ENCODE results near the gene HLA-DPA1.
"Not testable (repeated sequence)": the region's sequence is repeated elsewhere in the genome, so short reads cannot be mapped to it uniquely, and the experiment has no call there.

The HLA-DPA1 gene

DNA sequence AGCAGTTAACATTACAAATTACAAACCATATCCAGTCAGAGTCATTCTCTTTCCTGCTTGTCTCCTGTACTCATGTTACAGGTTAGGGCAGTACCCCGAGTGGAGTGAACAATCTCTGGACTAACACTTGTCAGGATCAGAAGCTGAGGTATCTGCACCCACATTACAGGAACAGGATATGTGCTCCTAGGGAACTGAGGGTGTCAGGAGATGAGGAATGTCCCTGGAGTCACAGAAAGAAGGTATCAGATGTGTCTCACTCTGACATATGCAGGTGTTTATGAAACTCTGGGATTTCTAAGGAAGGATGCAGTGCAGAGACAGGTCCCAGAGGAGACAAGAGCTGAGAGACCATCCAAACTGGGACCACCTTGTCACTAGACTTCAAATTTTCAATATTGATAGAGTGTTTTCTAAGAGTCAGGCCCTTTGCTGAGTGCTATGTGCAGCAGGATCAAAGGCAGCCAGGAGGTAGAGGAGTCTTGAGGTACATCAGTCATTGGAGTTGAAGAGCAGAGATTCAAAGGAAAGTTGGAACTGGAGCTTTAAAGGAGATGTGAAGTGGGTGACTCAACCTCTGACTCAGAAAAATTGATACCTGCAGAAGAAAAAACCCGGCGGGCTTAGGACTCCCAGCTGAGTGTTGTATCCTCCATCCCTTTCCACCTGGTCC lies 14.9 kb upstream of the HLA-DPA1 start:
- no peak for DNase-seq

DNA sequence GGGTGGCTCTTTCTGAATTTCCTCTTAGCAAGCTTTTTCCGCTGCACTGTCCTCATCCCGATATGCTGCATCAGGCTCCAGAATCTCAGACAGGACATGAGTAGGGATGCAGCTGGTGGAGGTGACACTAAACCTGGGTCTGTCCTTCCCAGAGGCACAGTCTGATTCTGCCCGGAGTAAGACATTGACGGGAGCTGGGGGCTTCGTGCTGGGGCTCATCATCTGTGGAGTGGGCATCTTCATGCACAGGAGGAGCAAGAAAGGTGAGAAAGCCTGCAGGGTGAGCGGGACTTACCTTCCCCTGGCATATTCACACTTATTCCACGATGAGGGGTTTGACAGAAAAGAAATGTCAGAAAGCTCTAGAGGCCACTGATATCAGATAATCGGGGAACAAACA lies 12.2 kb upstream of the HLA-DPA1 start:
- no peak for DNase-seq

DNA sequence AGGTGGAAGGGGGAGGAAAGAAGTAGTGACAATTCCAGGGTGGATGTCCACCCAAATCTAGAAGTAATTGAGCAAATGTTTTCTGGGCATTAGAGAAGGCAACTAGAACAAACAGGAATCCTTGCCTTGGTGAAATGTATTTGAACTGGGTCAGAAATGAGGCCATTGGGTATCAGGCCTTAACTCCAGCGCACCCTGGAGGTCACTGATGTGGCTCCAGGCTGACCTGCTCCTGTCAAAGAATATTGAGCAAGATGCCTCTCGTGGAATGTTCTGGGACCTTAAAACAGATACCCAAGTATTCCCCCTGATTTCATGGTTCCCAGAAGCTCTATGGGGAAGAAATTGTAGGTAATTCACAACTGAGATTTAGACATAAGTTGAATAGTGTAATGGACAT lies 9.3 kb upstream of the HLA-DPA1 start:
- no peak for DNase-seq

DNA sequence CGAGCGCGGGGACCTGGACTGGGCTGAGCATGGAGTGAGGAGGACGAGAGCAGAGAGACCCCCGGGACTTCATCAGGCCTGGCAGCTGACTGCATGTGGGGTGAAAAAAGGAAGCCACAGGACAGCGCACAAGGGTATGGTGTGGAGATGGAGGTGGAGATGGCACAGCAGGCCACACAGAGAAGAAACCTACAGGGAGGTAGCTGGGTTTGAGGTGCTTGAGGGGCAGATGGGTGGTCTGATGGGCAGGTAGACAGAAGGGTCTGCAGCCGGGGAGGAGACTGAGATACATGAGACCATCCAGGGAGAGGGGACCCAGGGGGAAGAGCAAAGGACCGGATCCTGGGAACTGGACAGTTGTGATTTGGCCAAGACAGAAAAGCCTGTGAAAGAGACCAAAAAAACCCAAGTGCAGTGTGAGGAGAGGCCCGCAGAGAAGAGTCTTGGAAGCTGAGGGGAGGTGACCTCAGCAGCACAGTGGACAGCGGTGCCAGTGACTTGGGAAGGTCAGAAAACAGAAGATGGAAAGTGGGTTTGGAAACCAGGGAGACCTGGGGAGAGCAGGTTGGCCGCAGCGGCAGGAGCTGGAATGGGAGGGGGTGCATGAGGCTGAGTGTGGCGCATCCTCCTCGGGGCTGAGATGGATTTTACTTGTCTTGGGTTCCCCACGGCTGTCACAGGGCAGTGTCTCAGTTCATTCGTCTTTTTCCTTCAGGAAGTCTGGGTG lies 7.8 kb upstream of the HLA-DPA1 start:
- no peak for DNase-seq

DNA sequence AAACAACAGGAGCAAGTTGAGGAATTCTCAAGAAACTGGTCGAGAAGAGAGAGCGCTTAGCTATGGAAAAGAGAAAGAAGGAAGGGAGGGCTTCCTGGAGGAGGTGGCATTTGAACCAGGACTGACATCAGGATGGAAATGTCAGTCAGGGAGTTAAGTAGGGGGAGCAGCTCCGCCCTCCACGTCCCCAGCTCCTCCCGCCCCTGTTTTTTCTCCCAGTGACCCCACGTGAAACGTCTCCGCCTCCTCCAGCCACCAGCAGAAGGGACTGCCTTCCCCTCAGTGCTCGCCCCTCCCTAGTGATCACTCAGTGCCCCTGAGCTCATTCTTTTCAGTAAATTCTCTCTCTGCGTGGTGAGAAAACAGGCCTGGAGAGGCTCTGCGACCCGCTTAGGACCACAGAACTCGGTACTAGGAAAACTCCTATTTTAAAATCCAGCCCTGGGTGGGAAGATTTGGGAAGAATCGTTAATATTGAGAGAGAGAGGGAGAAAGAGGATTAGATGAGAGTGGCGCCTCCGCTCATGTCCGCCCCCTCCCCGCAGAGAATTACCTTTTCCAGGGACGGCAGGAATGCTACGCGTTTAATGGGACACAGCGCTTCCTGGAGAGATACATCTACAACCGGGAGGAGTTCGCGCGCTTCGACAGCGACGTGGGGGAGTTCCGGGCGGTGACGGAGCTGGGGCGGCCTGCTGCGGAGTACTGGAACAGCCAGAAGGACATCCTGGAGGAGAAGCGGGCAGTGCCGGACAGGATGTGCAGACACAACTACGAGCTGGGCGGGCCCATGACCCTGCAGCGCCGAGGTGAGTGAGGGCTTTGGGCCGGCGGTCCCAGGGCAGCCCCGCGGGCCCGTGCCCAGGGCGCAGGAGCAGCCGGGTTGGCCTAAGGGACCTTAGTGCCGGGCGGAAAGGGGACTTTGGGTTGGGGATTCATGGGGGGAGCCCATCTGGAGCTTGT lies 7.0 kb upstream of the HLA-DPA1 start:
- no peak for DNase-seq

DNA sequence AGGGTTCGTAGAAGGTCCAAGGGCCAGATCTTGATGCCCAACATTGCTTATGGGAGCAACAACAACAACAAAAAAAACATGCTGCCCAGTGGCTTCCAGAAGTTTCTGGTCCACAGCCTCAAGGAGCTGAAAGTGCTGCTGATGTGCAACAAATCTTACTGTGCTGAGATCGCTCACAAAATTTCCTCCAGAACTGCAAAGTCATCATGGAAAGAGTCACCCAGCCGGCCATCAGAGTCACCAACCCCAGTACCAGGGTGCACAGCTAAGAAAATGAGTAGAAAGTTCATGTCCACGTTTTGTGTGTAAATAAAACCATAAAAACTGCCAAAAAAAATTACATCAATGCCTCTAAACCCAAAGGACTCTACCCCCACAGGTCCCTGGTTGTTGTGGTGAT lies 6.1 kb upstream of the HLA-DPA1 start:
- no peak for DNase-seq

DNA sequence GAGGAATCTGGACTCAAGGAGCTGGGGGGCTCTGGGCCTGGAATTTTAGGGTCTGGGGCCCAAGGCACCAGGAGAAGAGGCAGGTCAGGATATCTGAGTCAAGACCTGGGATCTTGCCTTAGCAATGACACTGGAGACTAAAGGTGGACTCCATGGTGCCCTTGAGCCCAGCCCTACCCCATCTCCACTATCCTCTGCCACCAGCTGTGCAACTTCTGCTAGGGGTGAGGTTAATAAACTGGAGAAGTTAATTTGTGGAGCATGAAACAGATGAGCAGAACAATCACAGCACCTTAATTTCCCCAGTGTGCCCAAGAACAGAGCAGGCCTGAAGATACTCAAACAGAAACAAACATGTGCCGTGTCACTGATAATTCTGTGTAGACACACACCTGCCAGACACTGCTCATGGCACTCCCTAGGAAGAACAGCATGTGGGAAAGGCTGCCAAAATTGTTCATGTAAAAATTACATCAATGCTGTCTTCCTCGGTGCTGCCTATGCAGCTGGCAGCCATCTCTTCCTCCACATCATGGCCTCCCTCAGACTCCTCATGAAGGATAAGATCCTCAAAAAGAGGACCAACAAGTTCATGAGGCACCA lies 5.6 kb upstream of the HLA-DPA1 start:
- DNase-seq, result no peak

DNA sequence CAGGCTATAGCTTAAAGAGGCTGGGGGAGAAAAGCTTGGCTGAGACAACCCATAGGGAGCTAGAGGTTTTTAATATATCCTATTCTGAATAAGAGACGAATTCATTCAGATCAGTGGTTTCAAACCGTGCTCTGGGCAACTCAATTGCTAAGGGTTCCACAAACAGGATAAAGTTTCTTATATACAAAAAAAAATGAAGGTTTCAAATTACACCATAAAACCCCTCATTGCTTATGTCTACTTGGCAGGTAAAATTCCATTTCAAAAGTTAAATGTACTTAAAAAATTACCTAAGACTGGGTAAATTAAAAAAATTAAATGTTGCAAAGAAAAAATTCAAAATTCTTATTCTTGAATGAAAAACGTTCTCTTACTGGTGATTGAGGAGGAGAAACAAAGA lies 5.0 kb upstream of the HLA-DPA1 start:
- DNase-seq, result no peak

DNA sequence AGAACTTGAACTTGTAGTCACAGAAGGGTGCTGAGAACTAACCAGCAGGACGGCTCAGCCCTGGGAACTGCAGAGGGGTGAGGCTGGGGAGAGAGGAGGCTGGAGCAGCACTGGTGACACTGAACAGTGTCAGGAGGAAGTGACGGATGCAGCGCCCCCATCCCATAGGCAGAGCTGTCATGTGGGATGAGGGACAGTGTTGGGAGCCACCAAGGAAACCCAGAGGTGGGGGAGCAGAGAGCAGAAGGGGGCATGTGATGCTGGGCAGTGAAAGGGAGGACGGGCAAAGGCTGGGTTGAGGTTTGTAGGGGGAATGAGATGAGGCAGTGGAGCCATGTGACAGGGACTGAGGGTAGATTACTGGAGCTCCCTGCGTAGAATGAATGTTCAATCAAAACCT lies 4.5 kb upstream of the HLA-DPA1 start:
- DNase-seq, result no peak

DNA sequence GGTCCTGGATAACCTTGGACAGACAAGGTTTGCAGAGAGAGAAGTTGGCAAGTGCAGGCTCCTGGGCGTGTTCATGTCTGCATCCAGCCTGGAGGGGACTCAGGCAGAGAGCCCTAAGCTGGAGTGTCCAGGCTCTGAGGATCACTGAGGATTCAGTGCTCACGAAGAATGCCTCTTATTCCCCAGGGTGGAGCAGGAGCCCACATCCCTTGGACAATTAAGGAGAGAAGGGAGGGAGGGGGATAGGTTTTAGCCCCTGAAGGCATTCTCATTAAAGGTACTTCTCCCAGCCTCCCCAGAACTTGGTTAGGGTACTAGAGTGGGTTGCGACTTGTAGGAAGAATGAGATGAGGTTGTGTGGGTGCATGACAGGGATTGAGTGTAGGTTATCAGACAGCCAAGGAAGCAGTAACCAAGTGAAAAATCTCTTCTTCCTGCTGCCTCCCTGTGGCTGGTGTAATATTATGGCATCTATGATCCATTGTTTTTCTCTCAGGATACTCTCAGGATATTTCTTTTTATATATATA lies 3.0 kb upstream of the HLA-DPA1 start:
- no peak for DNase-seq

DNA sequence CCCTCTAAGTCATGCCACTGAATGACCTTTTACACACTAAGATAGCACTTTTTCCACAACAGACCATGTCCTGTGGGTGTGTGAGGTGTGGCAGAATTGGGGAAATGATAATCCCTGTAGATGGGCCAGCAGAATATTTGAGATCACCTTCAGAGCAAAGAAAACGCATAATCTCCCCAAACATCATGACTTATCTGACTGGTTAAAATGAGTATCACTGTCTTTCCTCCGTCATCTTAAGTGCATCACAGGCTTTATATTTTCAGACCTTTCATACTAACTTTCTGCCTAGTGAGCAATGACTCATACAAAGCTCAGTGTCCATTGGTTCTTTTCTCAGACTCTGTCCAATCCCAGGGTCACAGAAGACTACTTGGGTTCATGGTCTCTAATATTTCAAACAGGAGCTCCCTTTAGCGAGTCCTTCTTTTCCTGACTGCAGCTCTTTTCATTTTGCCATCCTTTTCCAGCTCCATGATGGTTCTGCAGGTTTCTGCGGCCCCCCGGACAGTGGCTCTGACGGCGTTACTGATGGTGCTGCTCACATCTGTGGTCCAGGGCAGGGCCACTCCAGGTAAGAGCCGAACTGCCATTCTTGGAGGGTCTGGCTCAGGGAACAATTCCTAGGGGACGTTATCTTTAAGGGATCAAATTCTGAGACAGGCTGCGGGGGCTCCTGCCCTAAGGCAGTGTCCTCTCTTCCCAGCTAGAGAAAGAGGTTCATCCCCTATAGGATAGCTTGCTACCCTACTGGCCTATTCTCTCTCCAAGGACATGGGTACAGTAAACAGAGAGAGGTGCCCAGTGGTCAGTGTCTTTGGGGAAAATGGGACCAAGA lies 2.3 kb upstream of the HLA-DPA1 start, which contains the start of gene HLA-DPB1:
Gene HLA-DPB1 (plus strand): TSS at position 423 of the 838 bp plus-strand sequence. CDS start 52 bp downstream, at position 475.
- DNase-seq, result no peak

DNA sequence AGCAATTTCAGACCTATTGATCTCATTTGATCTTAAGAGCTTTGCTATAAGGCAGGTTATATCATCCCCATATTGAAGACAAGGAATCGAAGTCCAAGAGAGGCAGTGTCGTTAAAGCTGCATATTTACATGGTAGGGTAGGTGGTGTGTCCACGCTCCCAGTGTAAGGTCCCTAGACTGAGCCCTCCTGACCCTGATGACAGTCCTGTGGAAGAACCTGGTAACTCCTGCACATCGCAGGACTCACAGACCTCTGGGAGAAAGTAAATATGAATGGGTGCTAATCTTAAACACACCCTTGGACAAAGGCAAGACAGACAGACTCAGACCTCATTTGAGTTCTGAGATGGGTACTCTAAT lies 1.7 kb upstream of the HLA-DPA1 start:
- no peak for DNase-seq

DNA sequence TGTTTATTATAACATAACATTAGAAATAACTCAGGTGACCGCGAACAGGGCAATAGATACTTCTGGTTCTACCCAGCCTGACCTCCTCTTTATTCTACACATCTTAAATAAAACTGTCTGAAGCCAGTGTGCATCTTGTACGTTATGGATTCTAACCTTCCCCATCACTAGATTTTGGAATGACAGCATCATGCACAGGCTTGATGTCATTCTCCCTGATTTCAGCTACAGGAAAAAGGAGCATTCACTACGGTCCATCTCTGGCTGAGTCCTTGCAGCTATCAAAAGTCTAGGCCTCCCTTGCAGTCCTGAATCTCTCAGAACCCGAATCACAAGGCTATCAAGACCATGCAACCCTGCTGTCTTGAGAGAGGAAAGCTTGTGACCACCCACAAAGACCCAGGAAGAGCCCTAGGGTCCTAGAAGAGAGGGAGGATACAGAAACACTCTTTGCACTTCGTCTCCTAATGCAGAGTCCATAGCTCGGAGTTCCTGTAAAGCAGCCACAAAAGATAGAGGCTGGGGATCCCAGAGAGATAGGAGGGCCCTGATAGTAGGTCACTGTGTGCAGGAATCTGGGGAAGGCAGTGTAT lies 845 bp downstream of the HLA-DPA1 start:
- DNase-seq, result no peak

DNA sequence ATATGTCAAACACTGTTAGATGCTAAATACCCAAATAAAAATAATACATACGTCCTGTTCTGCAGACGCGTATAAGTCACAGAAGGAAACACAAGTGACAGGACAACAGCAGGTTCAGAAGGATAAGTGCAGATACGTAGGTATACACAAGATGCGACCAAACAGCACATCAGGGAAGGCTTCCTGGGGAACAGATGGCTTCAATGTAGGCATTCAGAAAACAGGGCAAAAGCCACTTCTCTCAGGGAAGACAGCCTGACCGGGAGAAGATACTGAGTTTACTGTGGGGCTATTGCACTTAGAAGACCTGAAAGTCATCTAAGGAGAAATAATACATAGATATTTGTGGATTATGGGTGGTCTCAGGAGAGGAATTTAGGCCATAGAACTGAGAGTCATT lies 1.9 kb downstream of the HLA-DPA1 start:
- DNase-seq, result no peak

DNA sequence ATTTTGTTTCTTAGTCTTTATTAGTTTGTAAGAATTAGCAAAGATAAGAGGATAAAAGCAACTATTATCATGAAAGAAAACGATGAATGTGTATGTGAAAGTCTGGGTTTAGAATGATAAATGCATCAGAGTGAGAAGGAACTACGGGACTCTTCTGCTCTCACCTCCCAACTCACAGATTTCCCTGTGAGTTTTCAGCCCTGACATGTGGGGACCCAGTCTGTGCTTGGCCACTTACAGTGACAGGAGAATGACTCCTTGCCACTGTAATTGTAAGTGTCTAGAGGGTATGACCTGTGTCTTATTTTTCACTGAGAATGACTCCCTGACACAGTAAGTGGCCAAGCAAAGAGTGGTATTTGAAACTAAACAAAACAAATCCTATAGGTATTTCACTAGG lies 2.5 kb downstream of the HLA-DPA1 start:
- DNase-seq, result no peak

DNA sequence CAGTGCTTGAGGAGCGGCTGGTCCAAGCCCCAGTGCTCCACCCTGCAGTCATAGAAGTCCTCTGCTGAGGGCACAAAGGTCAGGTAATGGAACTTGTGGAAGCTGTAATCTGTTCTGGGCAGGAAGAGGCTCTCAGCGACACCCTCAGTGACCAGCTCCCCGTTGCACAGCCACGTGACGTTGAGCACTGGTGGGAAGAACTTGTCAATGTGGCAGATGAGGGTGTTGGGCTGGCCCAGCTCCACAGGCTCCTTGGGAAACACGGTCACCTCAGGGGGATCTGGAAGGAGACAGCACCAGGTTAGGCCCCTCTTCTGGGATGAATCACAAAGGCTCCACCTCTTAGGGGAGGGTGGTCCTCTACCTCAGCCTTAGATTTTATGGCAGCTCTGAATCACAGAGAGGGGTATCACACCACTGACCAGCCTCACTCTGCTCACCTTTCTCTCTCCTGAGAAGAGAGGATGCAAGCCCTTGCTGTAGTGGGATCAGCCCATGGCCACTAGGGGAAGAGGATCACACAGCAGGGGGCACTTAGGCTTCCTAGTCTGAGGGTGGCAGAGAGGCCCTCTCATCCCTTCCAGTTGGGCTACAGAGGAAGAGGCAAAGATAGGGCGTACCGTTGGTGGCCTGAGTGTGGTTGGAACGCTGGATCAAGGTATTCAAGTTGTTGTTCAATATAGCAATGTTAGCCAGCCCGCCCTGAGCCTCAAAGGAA lies 4.3 kb downstream of the HLA-DPA1 start:
- no peak for DNase-seq

DNA sequence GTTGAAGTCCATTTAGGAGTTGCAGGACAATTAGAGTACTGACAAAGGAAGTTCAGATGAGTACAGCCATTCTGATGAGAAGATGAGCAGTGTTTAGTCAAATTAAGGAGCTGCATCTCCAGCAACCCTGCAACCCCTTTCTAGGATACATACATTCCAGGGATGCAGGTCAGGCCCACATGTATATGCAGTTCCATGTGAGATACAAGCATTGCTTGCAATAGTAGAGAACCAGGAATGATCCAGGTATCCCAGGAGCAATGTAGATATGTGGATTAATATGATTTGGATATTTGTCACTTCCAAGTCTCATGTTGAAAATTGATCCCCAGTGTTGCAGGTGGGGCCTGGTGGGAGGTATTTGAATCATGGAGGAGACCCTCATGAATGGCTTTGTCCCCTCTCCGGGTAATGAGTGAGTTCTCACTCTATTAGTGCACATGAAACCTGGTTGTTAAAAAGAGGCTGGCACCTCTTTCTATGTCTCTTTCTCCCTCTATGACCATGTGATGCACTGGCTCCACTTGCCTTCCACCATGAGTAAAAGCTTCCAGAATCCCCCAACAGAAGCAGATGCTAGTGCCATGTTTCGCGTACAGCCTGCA lies 6.4 kb downstream of the HLA-DPA1 start:
- no peak for DNase-seq

DNA sequence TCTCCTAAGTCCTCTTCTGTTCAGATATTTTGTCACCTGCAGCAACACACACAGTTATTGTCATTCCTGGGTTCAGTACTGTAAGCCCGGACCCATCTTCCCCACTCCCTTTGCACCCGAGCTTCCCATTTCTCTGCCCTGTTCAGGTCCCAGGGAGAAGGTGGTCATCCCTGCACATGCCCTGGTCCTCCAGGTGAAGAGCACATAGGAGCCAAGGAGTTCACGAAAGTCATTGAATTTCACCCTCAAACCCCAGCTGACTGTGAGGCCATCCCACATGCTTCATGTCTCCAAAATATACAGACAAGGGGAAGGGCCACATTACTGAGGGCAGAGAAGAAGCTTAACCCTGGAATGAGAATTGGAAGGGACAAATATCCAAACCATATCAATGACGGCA lies 8.1 kb downstream of the HLA-DPA1 start:
- DNase-seq, result no peak

DNA sequence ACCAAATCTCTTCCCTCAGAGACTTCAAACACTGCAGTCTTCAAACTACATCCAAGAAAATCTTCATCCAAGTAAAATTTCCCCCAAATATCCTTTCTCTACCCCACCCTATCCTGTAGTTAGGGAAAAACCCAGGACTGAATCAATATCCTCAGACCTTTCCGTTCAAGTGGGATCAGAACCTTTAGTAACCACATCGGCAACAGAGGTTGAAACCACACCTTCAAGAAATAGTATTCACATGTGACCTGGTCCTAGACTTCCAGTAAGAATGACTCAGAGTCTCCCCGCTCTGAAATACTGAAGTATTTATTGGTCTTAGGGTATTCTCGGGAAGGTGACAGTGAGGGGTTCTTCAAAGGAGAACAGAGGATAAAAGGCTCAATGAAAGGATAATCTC lies 8.7 kb downstream of the HLA-DPA1 start:
- DNase-seq, result no peak

DNA sequence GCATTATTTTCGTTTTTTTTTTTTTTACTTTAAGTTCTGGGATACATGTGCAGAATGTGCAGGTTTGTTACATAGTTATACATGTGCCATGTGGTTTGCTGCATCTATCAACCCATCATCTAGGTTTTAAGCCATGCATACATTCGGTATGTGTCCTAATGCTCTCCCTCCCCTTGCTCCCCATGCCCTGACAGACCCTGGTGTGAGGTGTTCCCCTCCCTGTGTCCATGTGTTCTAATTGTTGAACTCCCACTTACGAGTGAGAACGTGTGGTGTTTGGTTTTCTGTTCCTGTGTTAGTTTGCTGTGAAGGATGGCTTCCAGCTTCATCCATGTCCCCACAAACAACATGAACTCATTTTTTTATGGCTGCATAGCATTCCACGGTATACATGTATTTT lies 10.0 kb downstream of the HLA-DPA1 start:
- not testable (repeated sequence) for DNase-seq
